GM12891 (cell line): ENCODE data around the gene EIF3I.

ENCODE experiments used
- PAX5 ChIP-seq: IDR thresholded peaks from 2 replicates; pipeline ENCODE4 v1.6.1; 2011; ENCODE audit warnings: low read length, moderate library complexity, mild to moderate bottlenecking; ENCODE audit not compliant: insufficient read depth, severe bottlenecking
- POLR2A ChIP-seq: IDR thresholded peaks from 2 replicates; pipeline ENCODE4 v1.6.1; 2011; ENCODE audit warnings: low read depth, low read length, control low read depth
- POLR2AphosphoS5 ChIP-seq: IDR thresholded peaks from 2 replicates; pipeline ENCODE4 v1.6.1; 2011; ENCODE audit warnings: low read depth, low read length, control low read depth
- POU2F2 ChIP-seq: IDR thresholded peaks from 2 replicates; pipeline ENCODE4 v1.6.1; 2011; ENCODE audit warnings: low read depth, mild to moderate bottlenecking, control low read depth, low read length, moderate library complexity
- SPI1 ChIP-seq: IDR thresholded peaks from 2 replicates; pipeline ENCODE4 v1.6.1; 2011; ENCODE audit warnings: low read depth, low read length, control low read depth
- TAF1 ChIP-seq: IDR thresholded peaks from 2 replicates; pipeline ENCODE4 v1.6.1; 2011; ENCODE audit warnings: low read depth, low read length, control low read depth

- TF ChIP-seq POLR2A (no peak), POLR2AphosphoS5 (no peak), TAF1 (no peak), SPI1 (no peak), POU2F2 (no peak), PAX5 (no peak)
Observed at GRCh38 chr1:32195531-32195930, 26.7 kb upstream of the EIF3I start.
